Left lobe of liver (tissue), 1 donor: ENCODE measurements around the gene AZGP1. TPM values are rescaled to one million over a fixed set of nuclear protein-coding genes. Genes with fewer than 3 reads are reported as not detected.

ENCODE experiments used
- total RNA-seq: library from RNA; stranded (reverse); gene quantifications from one replicate; pipeline ENCODE4 v1.2.1, GENCODE V29; 2021
- donor health status: DM: no; HTN: yes; CAD: no.

Gene AZGP1
- total RNA-seq, 1 donor from 2014 or later: 2,337 TPM

Other genes starting within 250 kb of the AZGP1 start
- gene CYP3A7, start 240.8 kb downstream of the AZGP1 start, total RNA-seq: 17.5 TPM
- gene CYP3A4, start 191.8 kb downstream of the AZGP1 start, total RNA-seq: 1,005 TPM
- gene CYP3A43, start 148.0 kb downstream of the AZGP1 start, total RNA-seq: 27.3 TPM
- not detected for gene OR2AE1, start 99.0 kb downstream of the AZGP1 start, total RNA-seq
- gene TRIM4, start 56.5 kb downstream of the AZGP1 start, total RNA-seq: 13.7 TPM
- gene GJC3, start 46.4 kb downstream of the AZGP1 start, total RNA-seq: 0.86 TPM
- 99.9 TPM for gene ZKSCAN1, start 39.6 kb upstream of the AZGP1 start, total RNA-seq
- 7.7 TPM for gene ZSCAN21, start 73.7 kb upstream of the AZGP1 start, total RNA-seq
- gene ZNF3, start 105.7 kb upstream of the AZGP1 start, total RNA-seq: 14.5 TPM
- 42.6 TPM for gene COPS6, start 112.9 kb upstream of the AZGP1 start, total RNA-seq
- gene MCM7, start 125.4 kb upstream of the AZGP1 start, total RNA-seq: 17.7 TPM
- 4.5 TPM for gene AP4M1, start 125.6 kb upstream of the AZGP1 start, total RNA-seq
- gene TAF6, start 143.3 kb upstream of the AZGP1 start, total RNA-seq: 14.9 TPM
- gene CNPY4, start 143.6 kb upstream of the AZGP1 start, total RNA-seq: 2.4 TPM
- gene MBLAC1, start 150.9 kb upstream of the AZGP1 start, total RNA-seq: 0.78 TPM
- 40.9 TPM for gene LAMTOR4, start 172.9 kb upstream of the AZGP1 start, total RNA-seq
- 7.9 TPM for gene TRAPPC14, start 182.7 kb upstream of the AZGP1 start, total RNA-seq
- 0.35 TPM for gene GAL3ST4, start 192.6 kb upstream of the AZGP1 start, total RNA-seq
- gene GPC2, start 201.3 kb upstream of the AZGP1 start, total RNA-seq: 0.18 TPM
- 3.1 TPM for gene STAG3, start 201.9 kb upstream of the AZGP1 start, total RNA-seq
- gene PVRIG, start 243.9 kb upstream of the AZGP1 start, total RNA-seq: 0.50 TPM